ENCODE results near the gene PLK1.

PLK1 gene

GRCh38 chr16:23679986-23680336 is 1.3 kb downstream of the PLK1 start:
- peak; percentile 14 for DNase-seq (ENCODE audit: low read depth, low spot score)

- no peak for DNase-seq (ENCODE audit: low read depth, low spot score)
Measured at GRCh38 chr16:23682181-23682580, 3.5 kb downstream of the PLK1 start.

GRCh38 chr16:23683487-23683886 is 4.8 kb downstream of the PLK1 start:
- no peak for DNase-seq (ENCODE audit: low read depth, low spot score)

GRCh38 chr16:23687034-23687808 is 8.5 kb downstream of the PLK1 start:
- no peak for DNase-seq (ENCODE audit: low read depth, low spot score)

- DNase-seq (ENCODE audit: low read depth, low spot score) = no peak
Measured at GRCh38 chr16:23689442-23690187, 10.9 kb downstream of the PLK1 start.

GRCh38 chr16:23690771-23691482 is 12.2 kb downstream of the PLK1 start:
- DNase-seq (ENCODE audit: low read depth, low spot score) = peak; percentile 13

- no peak for DNase-seq (ENCODE audit: low read depth, low spot score)
Measured at GRCh38 chr16:23691483-23692189, 12.9 kb downstream of the PLK1 start.

GRCh38 chr16:23692190-23692837 is 13.6 kb downstream of the PLK1 start:
- DNase-seq (ENCODE audit: low read depth, low spot score) = no peak

- no peak for DNase-seq (ENCODE audit: low read depth, low spot score)
Measured at GRCh38 chr16:23694265-23694643, 15.6 kb downstream of the PLK1 start.

GRCh38 chr16:23694644-23695373 is 16.1 kb downstream of the PLK1 start:
- DNase-seq (ENCODE audit: low read depth, low spot score) = peak; percentile 89

- no peak for DNase-seq (ENCODE audit: low read depth, low spot score)
Measured at GRCh38 chr16:23695756-23696155, 17.1 kb downstream of the PLK1 start.

GRCh38 chr16:23699100-23699499 is 20.4 kb downstream of the PLK1 start:
- DNase-seq (ENCODE audit: low read depth, low spot score) = no peak

- DNase-seq (ENCODE audit: low read depth, low spot score) = no peak
Measured at GRCh38 chr16:23700093-23700492, 21.4 kb downstream of the PLK1 start.

GRCh38 chr16:23700509-23700908 is 21.8 kb downstream of the PLK1 start:
- DNase-seq (ENCODE audit: low read depth, low spot score) = peak; percentile 71

GRCh38 chr16:23701045-23701444 is 22.4 kb downstream of the PLK1 start:
- DNase-seq (ENCODE audit: low read depth, low spot score) = no peak

GRCh38 chr16:23702951-23703350 is 24.3 kb downstream of the PLK1 start:
- no peak for DNase-seq (ENCODE audit: low read depth, low spot score)

- no peak for DNase-seq (ENCODE audit: low read depth, low spot score)
Measured at GRCh38 chr16:23704772-23705516, 26.3 kb downstream of the PLK1 start.

- DNase-seq (ENCODE audit: low read depth, low spot score) = no peak
Measured at GRCh38 chr16:23705517-23705902, 26.8 kb downstream of the PLK1 start.

- no peak for DNase-seq (ENCODE audit: low read depth, low spot score)
Measured at GRCh38 chr16:23706439-23706838, 27.8 kb downstream of the PLK1 start.

GRCh38 chr16:23709536-23709935 is 30.8 kb downstream of the PLK1 start:
- no peak for DNase-seq (ENCODE audit: low read depth, low spot score)

Measured in ELF-1 (cell line).